ENCODE results near the gene NEU1. TPM values are rescaled to one million over a fixed set of nuclear protein-coding genes. Genes with fewer than 3 reads are reported as not detected.
"Not testable (repeated sequence)": the region's sequence is repeated elsewhere in the genome, so short reads cannot be mapped to it uniquely, and the experiment has no call there.

Gene NEU1
- total RNA-seq, 1 donor from 2014 or later, result 74.8 TPM

DNA sequence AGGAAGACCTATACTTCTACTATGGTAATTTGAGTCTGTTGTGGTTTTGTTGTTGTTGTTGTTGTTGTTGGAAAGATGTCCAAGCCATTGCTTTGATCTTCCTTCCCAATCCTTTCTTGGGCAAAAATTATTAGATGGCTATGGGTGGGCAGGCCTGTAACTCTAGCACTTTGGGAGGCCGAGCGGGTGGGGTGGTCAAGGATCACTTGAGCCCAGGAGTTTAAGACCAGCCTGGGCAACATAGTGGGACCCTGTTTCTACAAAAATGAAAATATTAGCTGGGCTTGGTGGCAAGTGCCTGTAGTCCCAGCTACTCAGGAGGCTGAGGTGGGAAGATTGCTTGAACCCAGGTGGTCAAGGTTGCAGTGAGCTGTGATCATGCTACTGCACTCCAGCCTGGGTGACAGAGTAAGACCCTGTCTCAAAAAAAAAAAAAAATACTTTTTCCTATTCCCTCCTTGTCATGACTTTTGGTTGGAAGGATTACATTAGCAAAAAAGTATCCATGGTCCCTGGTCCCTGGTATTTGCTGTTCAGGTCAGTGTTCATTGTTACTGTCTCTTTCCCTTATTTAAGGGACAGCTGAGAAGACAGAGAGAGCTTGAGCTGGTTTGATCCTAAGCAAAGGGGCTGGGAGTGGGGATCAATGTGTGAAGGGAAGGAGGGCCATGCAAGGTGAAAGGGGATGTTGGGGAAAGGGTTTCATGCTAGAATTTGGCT lies 11.7 kb downstream of the NEU1 start:
- TF ChIP-seq, protein P1, sequence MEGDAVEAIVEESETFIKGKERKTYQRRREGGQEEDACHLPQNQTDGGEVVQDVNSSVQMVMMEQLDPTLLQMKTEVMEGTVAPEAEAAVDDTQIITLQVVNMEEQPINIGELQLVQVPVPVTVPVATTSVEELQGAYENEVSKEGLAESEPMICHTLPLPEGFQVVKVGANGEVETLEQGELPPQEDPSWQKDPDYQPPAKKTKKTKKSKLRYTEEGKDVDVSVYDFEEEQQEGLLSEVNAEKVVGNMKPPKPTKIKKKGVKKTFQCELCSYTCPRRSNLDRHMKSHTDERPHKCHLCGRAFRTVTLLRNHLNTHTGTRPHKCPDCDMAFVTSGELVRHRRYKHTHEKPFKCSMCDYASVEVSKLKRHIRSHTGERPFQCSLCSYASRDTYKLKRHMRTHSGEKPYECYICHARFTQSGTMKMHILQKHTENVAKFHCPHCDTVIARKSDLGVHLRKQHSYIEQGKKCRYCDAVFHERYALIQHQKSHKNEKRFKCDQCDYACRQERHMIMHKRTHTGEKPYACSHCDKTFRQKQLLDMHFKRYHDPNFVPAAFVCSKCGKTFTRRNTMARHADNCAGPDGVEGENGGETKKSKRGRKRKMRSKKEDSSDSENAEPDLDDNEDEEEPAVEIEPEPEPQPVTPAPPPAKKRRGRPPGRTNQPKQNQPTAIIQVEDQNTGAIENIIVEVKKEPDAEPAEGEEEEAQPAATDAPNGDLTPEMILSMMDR (IDR thresholded peaks at IDR 0.05), result no peak
- no peaks in the 10 kb centered on the region for H3K27me3 Mint-ChIP-seq (ENCODE audit: unreplicated experiment)
- no peak overlapping the region for H3K27ac Mint-ChIP-seq (ENCODE audit: unreplicated experiment)
- DNase-seq (ENCODE audit: extremely low spot score, unreplicated experiment), result no peak
- no peaks in the 10 kb centered on the region for H3K4me1 Mint-ChIP-seq (ENCODE audit: unreplicated experiment)
- no peak overlapping the region for H3K4me3 Mint-ChIP-seq (ENCODE audit: unreplicated experiment)
- peaks cover 5% of the 10 kb centered on the region for H3K9me3 Mint-ChIP-seq (ENCODE audit: unreplicated experiment)
- H3K36me3 Mint-ChIP-seq (ENCODE audit: unreplicated experiment), result peaks cover 1% of the 10 kb centered on the region

DNA sequence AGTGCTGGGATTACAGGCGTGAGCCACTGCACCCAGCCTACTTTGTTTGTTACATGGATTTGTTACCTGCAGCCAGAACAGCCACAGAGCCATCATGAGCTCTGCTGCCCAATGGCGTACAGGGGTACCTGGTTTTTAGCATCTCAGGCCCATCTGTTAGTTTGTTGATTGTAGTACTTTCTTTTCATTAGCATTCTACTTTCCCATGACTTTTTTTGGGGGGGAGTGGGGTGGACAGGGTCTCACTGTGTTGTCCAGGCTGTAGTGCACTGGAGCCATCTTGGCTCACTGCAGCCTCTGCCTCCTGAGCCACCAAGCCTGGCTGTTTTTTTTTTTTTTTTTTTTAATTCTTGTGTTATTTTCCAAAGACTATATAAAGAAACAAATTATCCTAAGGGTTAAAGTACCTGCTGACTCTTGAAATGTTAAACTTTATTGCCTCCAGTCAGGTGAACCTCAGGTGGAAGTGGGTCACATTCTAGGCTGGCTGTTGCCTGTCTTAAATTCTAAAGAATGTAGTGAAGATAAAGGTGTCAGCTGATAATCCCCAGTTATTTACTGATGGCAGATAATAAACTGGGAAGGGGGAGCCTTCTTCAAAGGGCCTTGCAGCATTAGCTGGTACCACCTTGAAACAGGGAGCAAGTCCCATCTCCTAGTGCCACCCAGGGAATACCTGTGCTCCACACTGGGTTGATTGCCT lies 15.2 kb downstream of the NEU1 start:
- DNase-seq (ENCODE audit: extremely low spot score, unreplicated experiment), result no peak
- TF ChIP-seq, protein P1 (IDR thresholded peaks at IDR 0.05), result no peak
- no peaks in the 10 kb centered on the region for H3K4me1 Mint-ChIP-seq (ENCODE audit: unreplicated experiment)
- no peaks in the 10 kb centered on the region for H3K36me3 Mint-ChIP-seq (ENCODE audit: unreplicated experiment)
- H3K27ac Mint-ChIP-seq (ENCODE audit: unreplicated experiment), result no peak overlapping the region
- H3K27me3 Mint-ChIP-seq (ENCODE audit: unreplicated experiment), result no peaks in the 10 kb centered on the region
- no peak overlapping the region for H3K4me3 Mint-ChIP-seq (ENCODE audit: unreplicated experiment)
- H3K9me3 Mint-ChIP-seq (ENCODE audit: unreplicated experiment), result no peaks in the 10 kb centered on the region

DNA sequence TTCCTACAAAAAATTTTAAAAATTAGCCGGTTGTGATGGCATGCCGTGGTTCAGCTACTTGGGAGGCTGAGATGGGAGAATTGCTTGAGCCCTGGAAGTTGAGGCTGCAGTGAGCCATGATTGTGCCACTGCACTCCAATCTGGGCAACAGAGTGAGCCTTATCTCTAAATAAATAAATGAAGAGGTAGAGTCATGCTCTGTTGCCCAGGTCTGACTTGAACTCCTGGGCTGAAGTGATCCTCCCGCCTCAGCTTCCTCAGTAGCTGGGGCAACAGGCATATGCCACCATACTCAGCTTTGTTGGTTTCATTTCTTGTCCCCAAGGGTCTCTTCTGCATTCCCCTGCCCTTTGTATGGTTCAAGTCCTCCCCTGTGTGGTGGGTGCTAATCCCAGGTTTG lies 18.1 kb downstream of the NEU1 start:
- H3K4me3 Mint-ChIP-seq (ENCODE audit: unreplicated experiment), result no peak overlapping the region
- no peaks in the 10 kb centered on the region for H3K9me3 Mint-ChIP-seq (ENCODE audit: unreplicated experiment)
- DNase-seq (ENCODE audit: extremely low spot score, unreplicated experiment), result no peak
- H3K27me3 Mint-ChIP-seq (ENCODE audit: unreplicated experiment), result no peaks in the 10 kb centered on the region
- TF ChIP-seq, protein P1 (IDR thresholded peaks at IDR 0.05), result no peak
- no peak overlapping the region for H3K27ac Mint-ChIP-seq (ENCODE audit: unreplicated experiment)
- peaks cover under 1% of the 10 kb centered on the region for H3K4me1 Mint-ChIP-seq (ENCODE audit: unreplicated experiment)
- peaks cover 12% of the 10 kb centered on the region for H3K36me3 Mint-ChIP-seq (ENCODE audit: unreplicated experiment)

DNA sequence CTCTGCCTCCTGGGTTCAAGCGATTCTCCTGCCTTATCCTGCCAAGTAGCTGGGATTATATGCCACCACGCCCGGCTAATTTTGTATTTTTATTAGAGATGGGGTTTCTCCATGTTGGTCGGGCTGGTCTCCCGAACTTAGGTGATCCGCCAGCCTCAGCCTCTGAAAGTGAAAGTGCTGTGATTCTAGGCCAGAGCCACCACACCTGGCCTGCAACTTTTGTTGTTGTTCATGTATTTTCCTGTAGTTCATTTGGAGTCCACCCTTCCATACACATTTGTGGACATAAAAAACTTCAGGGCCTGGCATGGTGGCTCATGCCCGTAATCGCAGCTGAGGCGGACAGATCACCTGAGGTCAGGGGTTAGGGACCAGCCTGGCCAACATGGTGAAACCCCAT lies 20.6 kb downstream of the NEU1 start:
- DNase-seq (ENCODE audit: extremely low spot score, unreplicated experiment), result no peak
- Mint-ChIP-seq H3K4me3 (ENCODE audit: unreplicated experiment) (no peak overlapping the region), H3K9me3 (ENCODE audit: unreplicated experiment) (no peaks in the 10 kb centered on the region), H3K27ac (ENCODE audit: unreplicated experiment) (no peak overlapping the region), H3K36me3 (ENCODE audit: unreplicated experiment) (peaks cover 25% of the 10 kb centered on the region), H3K27me3 (ENCODE audit: unreplicated experiment) (no peaks in the 10 kb centered on the region), H3K4me1 (ENCODE audit: unreplicated experiment) (peaks cover 20% of the 10 kb centered on the region)
- TF ChIP-seq, protein P1 (IDR thresholded peaks at IDR 0.05), result no peak

DNA sequence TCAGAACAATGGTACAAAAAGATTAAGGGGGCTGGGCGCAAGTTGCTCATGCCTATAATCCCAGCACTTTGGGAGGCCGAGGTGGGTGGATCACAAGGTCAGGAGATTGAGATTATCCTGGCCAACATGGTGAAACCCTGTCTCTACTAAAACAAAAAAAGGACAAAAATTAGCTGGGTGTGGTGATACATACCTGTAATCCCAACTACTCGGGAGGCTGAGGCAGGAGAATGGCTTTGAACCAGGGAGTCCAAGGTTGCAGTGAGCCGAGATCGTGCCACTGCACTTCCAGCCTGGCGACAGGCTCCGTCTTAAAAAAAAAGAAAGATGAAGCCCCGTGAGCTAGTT lies 22.9 kb downstream of the NEU1 start:
- not testable (repeated sequence) for H3K4me3 Mint-ChIP-seq (ENCODE audit: unreplicated experiment); H3K27ac Mint-ChIP-seq (ENCODE audit: unreplicated experiment)
- H3K36me3 Mint-ChIP-seq (ENCODE audit: unreplicated experiment), result peaks cover 38% of the 10 kb centered on the region

More for the DNA sequence above, 22.9 kb downstream of the NEU1 start:
- DNase-seq (ENCODE audit: extremely low spot score, unreplicated experiment); H3K27me3 Mint-ChIP-seq (ENCODE audit: unreplicated experiment); H3K9me3 Mint-ChIP-seq (ENCODE audit: unreplicated experiment): not testable (repeated sequence)
- H3K4me1 Mint-ChIP-seq (ENCODE audit: unreplicated experiment), result peaks cover 38% of the 10 kb centered on the region

All from osteocyte (in vitro differentiated cells).